ENCODE measurements around the gene YOD1. TPM values are rescaled to one million over a fixed set of nuclear protein-coding genes. Genes with fewer than 3 reads are reported as not detected.

YOD1 gene
- total RNA-seq, 1 experiment from 2014 or later = 12.5 TPM

DNA sequence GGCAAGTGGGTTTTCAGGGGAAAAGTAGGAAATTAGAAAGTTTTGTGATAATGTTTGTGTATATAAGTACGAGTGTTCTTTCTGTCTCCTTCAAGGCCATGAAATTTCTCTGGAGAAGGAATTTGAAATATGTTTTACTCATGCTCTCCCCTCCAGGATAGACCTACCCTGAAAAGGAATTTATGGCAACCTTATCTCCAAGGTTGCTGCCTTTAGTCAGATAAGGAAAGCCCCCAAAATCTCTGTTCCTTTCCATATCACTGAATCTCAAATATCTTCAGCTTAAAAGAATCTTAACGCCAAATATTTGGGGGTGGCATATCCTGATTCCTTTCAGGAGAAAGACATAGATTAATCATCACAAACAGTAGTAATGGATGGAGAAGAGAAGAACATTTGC is 37.2 kb upstream of the YOD1 start:
- Histone ChIP-seq H4K20me1 (ENCODE audit: insufficient read depth) (no peaks in the 10 kb centered on the region), H3K79me2 (ENCODE audit: low read depth) (no peaks in the 10 kb centered on the region), H3F3A (ENCODE audit: insufficient read depth, low read depth) (peaks cover 13% of the 10 kb centered on the region; the same call in 1 of the 2 replicates), H3K4me1 (replicated peaks; ENCODE audit: insufficient read depth) (peaks cover 30% of the 10 kb centered on the region), H3K9me2 (ENCODE audit: insufficient read depth) (no peaks in the 10 kb centered on the region), H3K27me3 (ENCODE audit: insufficient read depth, low read depth) (no peaks in the 10 kb centered on the region), H3K27ac (peak overlapping the region; percentile 43), H2AFZ (no peak overlapping the region), H3K4me2 (peak overlapping the region; percentile 17), H3K9me3 (ENCODE audit: insufficient read depth, low read depth) (no peaks in the 10 kb centered on the region), H3K4me3 (no peak overlapping the region), H3K36me3 (ENCODE audit: low read depth) (no peaks in the 10 kb centered on the region)
- DNase-seq = peak in 1 of 2 experiments; percentile 54
- ChIA-PET POLR2A (ENCODE audit: unreplicated experiment) (interaction anchor here (0.7 kb wide), 1 partner anchor 233 kb away, joined by 3 read pairs; no protein-coding TSS in a partner anchor), CTCF (interaction anchor here (0.6 kb wide), 1 partner anchor 355 kb away, joined by 3 read pairs; no protein-coding TSS in a partner anchor)
- intact Hi-C loops (cut with micrococcal nuclease; ENCODE audit: unreplicated experiment) = loop anchor here (1.0 to 10.0 kb wide), 2 partner anchors 117 to 228 kb away; no protein-coding TSS in a partner anchor
- no peak for TF ChIP-seq EZH2 (IDR thresholded peaks at IDR 0.05; ENCODE audit: low read depth)
- TF ChIP-seq, protein P1, sequence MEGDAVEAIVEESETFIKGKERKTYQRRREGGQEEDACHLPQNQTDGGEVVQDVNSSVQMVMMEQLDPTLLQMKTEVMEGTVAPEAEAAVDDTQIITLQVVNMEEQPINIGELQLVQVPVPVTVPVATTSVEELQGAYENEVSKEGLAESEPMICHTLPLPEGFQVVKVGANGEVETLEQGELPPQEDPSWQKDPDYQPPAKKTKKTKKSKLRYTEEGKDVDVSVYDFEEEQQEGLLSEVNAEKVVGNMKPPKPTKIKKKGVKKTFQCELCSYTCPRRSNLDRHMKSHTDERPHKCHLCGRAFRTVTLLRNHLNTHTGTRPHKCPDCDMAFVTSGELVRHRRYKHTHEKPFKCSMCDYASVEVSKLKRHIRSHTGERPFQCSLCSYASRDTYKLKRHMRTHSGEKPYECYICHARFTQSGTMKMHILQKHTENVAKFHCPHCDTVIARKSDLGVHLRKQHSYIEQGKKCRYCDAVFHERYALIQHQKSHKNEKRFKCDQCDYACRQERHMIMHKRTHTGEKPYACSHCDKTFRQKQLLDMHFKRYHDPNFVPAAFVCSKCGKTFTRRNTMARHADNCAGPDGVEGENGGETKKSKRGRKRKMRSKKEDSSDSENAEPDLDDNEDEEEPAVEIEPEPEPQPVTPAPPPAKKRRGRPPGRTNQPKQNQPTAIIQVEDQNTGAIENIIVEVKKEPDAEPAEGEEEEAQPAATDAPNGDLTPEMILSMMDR (conservative IDR thresholded peaks at IDR 0.05) = no peak
- no TSS peak for BruUV-seq (replicated peaks)

DNA sequence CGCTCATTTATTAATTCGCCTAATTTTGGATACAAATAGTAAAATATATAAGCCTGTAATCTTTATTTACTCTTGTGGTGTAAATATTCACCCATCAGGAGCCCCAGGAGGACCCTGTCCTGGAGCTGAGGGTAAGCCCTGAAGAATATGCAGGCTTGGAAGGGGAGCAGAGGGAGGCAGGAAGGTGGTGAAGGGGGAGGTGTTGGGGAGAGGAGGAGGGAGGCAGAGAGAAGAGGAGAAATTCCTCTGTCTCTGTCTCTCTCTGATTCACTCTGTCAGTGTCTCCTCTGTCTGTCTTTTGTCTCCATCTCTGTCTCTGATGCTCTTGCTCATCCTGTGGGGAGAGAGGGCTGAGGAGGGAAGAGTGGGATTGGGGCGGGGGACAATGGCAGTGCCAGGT is 34.9 kb upstream of the YOD1 start:
- intact Hi-C loops (cut with micrococcal nuclease; ENCODE audit: unreplicated experiment) = loop anchor here (2.0 to 10.0 kb wide), 2 partner anchors 119 to 413 kb away; no protein-coding TSS in a partner anchor
- CTCF ChIA-PET = interaction anchor here (0.6 kb wide), 1 partner anchor 301 kb away, joined by 3 read pairs; no protein-coding TSS in a partner anchor

DNA sequence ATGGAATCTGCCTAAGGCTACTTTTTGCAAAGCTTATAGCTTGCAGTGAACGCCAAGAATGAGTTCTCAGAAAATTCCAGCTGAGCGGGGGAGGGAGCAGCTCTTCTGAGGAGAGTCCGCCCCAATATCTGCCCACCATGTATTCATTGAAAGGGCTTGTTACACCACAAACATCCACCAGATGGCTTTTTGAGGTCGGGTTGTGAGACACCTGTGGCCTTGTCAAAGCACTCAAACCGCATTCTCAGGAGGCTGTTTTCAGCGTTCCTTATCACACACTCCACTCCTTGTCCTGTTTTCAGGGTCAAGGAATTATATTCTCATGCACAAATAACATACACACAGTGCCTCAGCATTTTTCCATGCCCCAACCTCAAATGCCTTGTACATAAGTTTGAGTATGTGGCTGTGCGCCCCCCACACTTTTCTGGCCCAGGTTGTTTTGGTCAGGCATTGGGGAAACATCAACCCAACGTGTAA is 33.7 kb upstream of the YOD1 start:
- Histone ChIP-seq H3K4me3 (no peak overlapping the region), H3K4me1 (replicated peaks; ENCODE audit: insufficient read depth) (peaks cover 30% of the 10 kb centered on the region), H3F3A (ENCODE audit: insufficient read depth, low read depth) (peaks cover 17% of the 10 kb centered on the region), H4K20me1 (ENCODE audit: insufficient read depth) (no peaks in the 10 kb centered on the region), H3K79me2 (ENCODE audit: low read depth) (no peaks in the 10 kb centered on the region), H3K9me3 (ENCODE audit: insufficient read depth, low read depth) (no peaks in the 10 kb centered on the region), H3K36me3 (ENCODE audit: low read depth) (no peaks in the 10 kb centered on the region), H3K27ac (no peak overlapping the region), H3K27me3 (ENCODE audit: insufficient read depth, low read depth) (no peaks in the 10 kb centered on the region), H2AFZ (no peak overlapping the region), H3K4me2 (no peak overlapping the region), H3K9me2 (ENCODE audit: insufficient read depth) (no peaks in the 10 kb centered on the region)
- CTCF ChIA-PET = interaction anchor here (0.7 to 1.8 kb wide), 3 partner anchors 52 to 415 kb away, joined by 3 to 14 read pairs (median 4); partner anchors contain the start of gene C1orf116
- peak; percentile 55 to 59 for DNase-seq
- POLR2A ChIA-PET (ENCODE audit: unreplicated experiment) = interaction anchor here (0.6 kb wide), 1 partner anchor 1054 kb away, joined by 4 read pairs; no protein-coding TSS in a partner anchor
- TF ChIP-seq, protein P1 (conservative IDR thresholded peaks at IDR 0.05) = peak; percentile 76
- no peak for TF ChIP-seq EZH2 (IDR thresholded peaks at IDR 0.05; ENCODE audit: low read depth)
- no TSS peak for BruUV-seq (replicated peaks)
- intact Hi-C loops (cut with micrococcal nuclease; ENCODE audit: unreplicated experiment) = loop anchor here (1.0 to 10.0 kb wide), 4 partner anchors 120 to 414 kb away; partner anchors contain the start of gene CD55

More for the DNA sequence above, 34.9 kb upstream of the YOD1 start:
- H3K9me3 ChIP-seq (ENCODE audit: insufficient read depth, low read depth) = no peaks in the 10 kb centered on the region
- H2AFZ ChIP-seq = no peak overlapping the region
- no peak overlapping the region for H3K4me3 ChIP-seq
- no TSS peak for BruUV-seq (replicated peaks)
- POLR2A ChIA-PET (ENCODE audit: unreplicated experiment) = no interaction called here
- H3K27ac ChIP-seq = no peak overlapping the region
- TF ChIP-seq, protein P1 (conservative IDR thresholded peaks at IDR 0.05) = no peak
- TF ChIP-seq EZH2 (IDR thresholded peaks at IDR 0.05; ENCODE audit: low read depth) = no peak
- H3K27me3 ChIP-seq (ENCODE audit: insufficient read depth, low read depth) = no peaks in the 10 kb centered on the region
- no peaks in the 10 kb centered on the region for H4K20me1 ChIP-seq (ENCODE audit: insufficient read depth)
- H3K79me2 ChIP-seq (ENCODE audit: low read depth) = no peaks in the 10 kb centered on the region
- peaks cover 17% of the 10 kb centered on the region; the same call in 1 of the 2 replicates for H3F3A ChIP-seq (ENCODE audit: insufficient read depth, low read depth)
- DNase-seq = no peak
- no peaks in the 10 kb centered on the region for H3K9me2 ChIP-seq (ENCODE audit: insufficient read depth)
- peaks cover 30% of the 10 kb centered on the region for H3K4me1 ChIP-seq (replicated peaks; ENCODE audit: insufficient read depth)
- H3K4me2 ChIP-seq = no peak overlapping the region
- H3K36me3 ChIP-seq (ENCODE audit: low read depth) = no peaks in the 10 kb centered on the region

Data from PC-9 (cell line).